GM23338 (cell line): ENCODE data around the gene MICALL2. TPM values are rescaled to one million over a fixed set of nuclear protein-coding genes. Genes with fewer than 3 reads are reported as not detected.

Source experiments
- ATAC-seq: fragments of 200-7000 bp; cut with Tn5 transposase; 3 replicates; pipeline ENCODE4 v1.9.1; 2020
- DNase-seq: peaks from one replicate; pipeline ENCODE4 v3.0.0-alpha.2; 2015; ENCODE audit warnings: low spot score
- H2AFZ ChIP-seq: fragments of 200-600 bp; sonication (generic); 2 replicates; pipeline ENCODE4 v1.8.0; 2016; ENCODE audit warnings: antibody characterized with exemption, mild to moderate bottlenecking, moderate library complexity
- H3F3A ChIP-seq: fragments of 200-600 bp; sonication (generic); replicated peaks from 2 replicates; pipeline ENCODE4 v1.8.0; 2017; ENCODE audit warnings: antibody characterized with exemption, mixed run types, low read depth
- H3K27ac ChIP-seq: fragments of 200-600 bp; sonication (generic); 2 replicates; pipeline ENCODE4 v1.6.1; 2016; ENCODE audit warnings: low read depth
- H3K27me3 ChIP-seq: fragments of 200-600 bp; sonication (generic); 2 replicates; pipeline ENCODE4 v1.8.0; 2016; ENCODE audit warnings: mild to moderate bottlenecking, mixed run types, moderate library complexity; ENCODE audit not compliant: insufficient read depth
- H3K36me3 ChIP-seq: fragments of 200-600 bp; sonication (generic); 2 replicates; pipeline ENCODE4 v1.8.0; 2016; ENCODE audit warnings: mild to moderate bottlenecking; ENCODE audit not compliant: insufficient read depth
- H3K4me1 ChIP-seq: fragments of 200-600 bp; sonication (generic); 2 replicates; pipeline ENCODE4 v1.8.0; 2016; ENCODE audit warnings: mild to moderate bottlenecking, moderate library complexity; ENCODE audit not compliant: insufficient read depth
- H3K4me2 ChIP-seq: fragments of 200-600 bp; sonication (generic); 2 replicates; pipeline ENCODE4 v1.7.1; 2017; ENCODE audit warnings: mixed run types
- H3K4me3 ChIP-seq: fragments of 200-600 bp; sonication (generic); 2 replicates; pipeline ENCODE4 v1.6.1; 2016; ENCODE audit warnings: mixed run types
- H3K79me2 ChIP-seq: fragments of 200-600 bp; sonication (generic); replicated peaks from 2 replicates; pipeline ENCODE4 v1.8.0; 2017; ENCODE audit warnings: mild to moderate bottlenecking; ENCODE audit not compliant: insufficient read depth
- H3K9me2 ChIP-seq: fragments of 200-600 bp; sonication (generic); 2 replicates; pipeline ENCODE4 v1.8.0; 2017; ENCODE audit not compliant: insufficient read depth
- H4K20me1 ChIP-seq: fragments of 200-600 bp; sonication (generic); replicated peaks from 2 replicates; pipeline ENCODE4 v1.8.0; 2017; ENCODE audit warnings: mild to moderate bottlenecking; ENCODE audit not compliant: insufficient read depth
- H3K27ac Mint-ChIP-seq: 2 replicates; pipeline ENCODE4 v1.8.0; 2020; ENCODE audit warnings: inconsistent platforms, mild to moderate bottlenecking, moderate library complexity, mixed read lengths
- H3K27me3 Mint-ChIP-seq: 3 replicates; pipeline ENCODE4 v1.8.0; 2022; ENCODE audit warnings: low read depth, mild to moderate bottlenecking, moderate library complexity, mixed read lengths, inconsistent platforms; ENCODE audit not compliant: insufficient read depth, poor library complexity
- H3K36me3 Mint-ChIP-seq: 3 replicates; pipeline ENCODE4 v1.8.0; 2021; ENCODE audit warnings: low read depth, mild to moderate bottlenecking, inconsistent platforms, moderate library complexity, mixed read lengths
- H3K4me1 Mint-ChIP-seq: 3 replicates; pipeline ENCODE4 v1.8.0; 2020; ENCODE audit warnings: mild to moderate bottlenecking, inconsistent platforms, mixed read lengths
- H3K4me3 Mint-ChIP-seq: 3 replicates; pipeline ENCODE4 v1.8.0; 2021; ENCODE audit warnings: moderate library complexity, mild to moderate bottlenecking, inconsistent platforms, mixed read lengths
- H3K9me3 Mint-ChIP-seq: 3 replicates; pipeline ENCODE4 v1.8.0; 2020; ENCODE audit warnings: moderate library complexity, mild to moderate bottlenecking, inconsistent platforms, mixed read lengths
- CREB1 ChIP-seq: fragments of 250-450 bp; sonication (Bioruptor Pico); IDR thresholded peaks from 2 replicates; pipeline ENCODE4 v1.5.0; 2020; ENCODE audit warnings: low read depth, mild to moderate bottlenecking, moderate library complexity
- EZH2 ChIP-seq: fragments of 200-600 bp; sonication (generic); IDR thresholded peaks from one replicate; pipeline ENCODE4 v1.8.0; 2017; ENCODE audit warnings: antibody characterized with exemption, mild to moderate bottlenecking, low read depth; ENCODE audit not compliant: unreplicated experiment
- JUNB ChIP-seq: IDR thresholded peaks from one replicate; pipeline ENCODE4 v1.6.1; 2016; ENCODE audit warnings: antibody characterized with exemption; ENCODE audit not compliant: unreplicated experiment
- NANOG ChIP-seq: IDR thresholded peaks from 2 replicates; pipeline ENCODE4 v1.6.1; 2016; ENCODE audit warnings: antibody characterized with exemption, borderline replicate concordance
- POLR2AphosphoS5 ChIP-seq: IDR thresholded peaks from 2 replicates; pipeline ENCODE4 v1.6.1; 2016; ENCODE audit warnings: antibody characterized with exemption, low read depth
- STAT1 ChIP-seq: IDR thresholded peaks from one replicate; pipeline ENCODE4 v1.6.1; 2016; ENCODE audit warnings: antibody characterized with exemption; ENCODE audit not compliant: unreplicated experiment
- ZNF114 ChIP-seq: fragments of 250-450 bp; sonication (Bioruptor Pico); IDR thresholded peaks from 2 replicates; pipeline ENCODE4 v1.5.0; 2020; ENCODE audit warnings: mild to moderate bottlenecking, moderate library complexity
- ZNF331 ChIP-seq: fragments of 250-450 bp; sonication (Bioruptor Pico); IDR thresholded peaks from 2 replicates; pipeline ENCODE4 v1.5.0; 2020; ENCODE audit warnings: low read depth, mild to moderate bottlenecking, moderate library complexity
- polyA plus RNA-seq: library from polyadenylated mRNA; unstranded; fragments of >200 nt; fragmentation: Nextera tagmentation; extraction: Ambion mirVana; gene quantifications from 2 replicates; pipeline ENCODE4 v1.2.1, GENCODE V29; 2016
- total RNA-seq: library from RNA; depleted of rRNA; stranded (reverse); fragments of >200 nt; shearing (Covaris generic); gene quantifications from 2 replicates; pipeline ENCODE4 v1.2.3, GENCODE V29; 2014
- TF ChIP-seq, protein P1 (sequence below): IDR thresholded peaks from 2 replicates; pipeline ENCODE4 v1.6.1; 2016; ENCODE audit warnings: antibody characterized with exemption
- TF ChIP-seq, protein P2 (sequence below): IDR thresholded peaks from one replicate; pipeline ENCODE4 v1.6.1; 2018; ENCODE audit warnings: antibody characterized with exemption; ENCODE audit not compliant: unreplicated experiment
- TF ChIP-seq, protein P3 (sequence below): fragments of 250-450 bp; sonication (Bioruptor Pico); IDR thresholded peaks from 2 replicates; pipeline ENCODE4 v1.5.0; 2020; ENCODE audit warnings: mild to moderate bottlenecking, moderate library complexity

Gene MICALL2
- total and polyA plus RNA-seq, 2 experiments from 2014 or later, result 7.0 to 13.0 TPM

DNA sequence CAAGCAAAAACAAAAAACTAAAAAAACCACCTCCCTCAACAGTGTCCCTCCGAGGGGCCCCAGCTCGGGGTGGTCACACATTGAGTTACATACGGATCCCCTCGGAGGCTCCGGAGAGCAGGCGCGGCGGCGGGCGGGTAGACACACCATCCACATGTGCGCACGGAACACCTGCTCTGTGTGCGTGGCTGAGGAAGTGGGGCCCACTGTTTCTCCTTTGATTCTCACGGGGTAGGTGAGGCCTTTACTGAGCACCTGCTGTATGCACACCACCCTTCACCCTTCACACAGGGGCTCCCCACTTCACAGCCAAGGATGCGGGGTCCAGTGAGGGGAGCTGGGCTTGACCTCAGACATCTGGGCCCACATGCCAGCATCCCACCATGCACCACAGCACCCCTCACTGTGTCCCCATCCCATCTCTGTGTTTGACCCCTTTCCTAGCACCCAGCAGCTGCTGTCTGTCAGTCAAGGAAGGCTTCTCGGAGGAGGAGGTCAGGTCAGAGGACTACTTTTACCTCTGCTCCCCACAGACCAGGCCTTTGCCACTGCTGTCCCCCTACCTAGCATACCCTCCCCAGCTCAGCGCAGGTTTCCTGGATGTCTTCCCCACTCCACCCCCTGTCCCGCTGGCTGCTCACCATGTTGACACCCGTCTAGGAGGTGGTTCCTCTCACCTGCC lies 71.1 kb downstream of the MICALL2 start:
- H3K27ac ChIP-seq, result no peak overlapping the region
- Mint-ChIP-seq H3K36me3 (no peaks in the 10 kb centered on the region), H3K9me3 (peaks cover 9% of the 10 kb centered on the region; the same call in 1 of the 3 replicates), H3K27me3 (peaks cover 12% of the 10 kb centered on the region), H3K4me3 (no peak overlapping the region), H3K27ac (no peak overlapping the region), H3K4me1 (no peaks in the 10 kb centered on the region; the same call in 2 of the 3 replicates)
- H3K4me3 ChIP-seq, result no peak overlapping the region
- TF ChIP-seq, protein P1, sequence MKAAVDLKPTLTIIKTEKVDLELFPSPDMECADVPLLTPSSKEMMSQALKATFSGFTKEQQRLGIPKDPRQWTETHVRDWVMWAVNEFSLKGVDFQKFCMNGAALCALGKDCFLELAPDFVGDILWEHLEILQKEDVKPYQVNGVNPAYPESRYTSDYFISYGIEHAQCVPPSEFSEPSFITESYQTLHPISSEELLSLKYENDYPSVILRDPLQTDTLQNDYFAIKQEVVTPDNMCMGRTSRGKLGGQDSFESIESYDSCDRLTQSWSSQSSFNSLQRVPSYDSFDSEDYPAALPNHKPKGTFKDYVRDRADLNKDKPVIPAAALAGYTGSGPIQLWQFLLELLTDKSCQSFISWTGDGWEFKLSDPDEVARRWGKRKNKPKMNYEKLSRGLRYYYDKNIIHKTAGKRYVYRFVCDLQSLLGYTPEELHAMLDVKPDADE, result no peak
- H3K36me3 ChIP-seq, result no peaks in the 10 kb centered on the region
- no peak overlapping the region for H3K4me2 ChIP-seq
- ATAC-seq, result no peak
- H2AFZ ChIP-seq, result no peak overlapping the region
- no peaks in the 10 kb centered on the region for H4K20me1 ChIP-seq
- no peaks in the 10 kb centered on the region for H3K4me1 ChIP-seq
- H3K79me2 ChIP-seq, result no peaks in the 10 kb centered on the region
- H3F3A ChIP-seq, result no peaks in the 10 kb centered on the region
- H3K9me2 ChIP-seq, result no peaks in the 10 kb centered on the region
- DNase-seq, result no peak
- no peaks in the 10 kb centered on the region for H3K27me3 ChIP-seq

DNA sequence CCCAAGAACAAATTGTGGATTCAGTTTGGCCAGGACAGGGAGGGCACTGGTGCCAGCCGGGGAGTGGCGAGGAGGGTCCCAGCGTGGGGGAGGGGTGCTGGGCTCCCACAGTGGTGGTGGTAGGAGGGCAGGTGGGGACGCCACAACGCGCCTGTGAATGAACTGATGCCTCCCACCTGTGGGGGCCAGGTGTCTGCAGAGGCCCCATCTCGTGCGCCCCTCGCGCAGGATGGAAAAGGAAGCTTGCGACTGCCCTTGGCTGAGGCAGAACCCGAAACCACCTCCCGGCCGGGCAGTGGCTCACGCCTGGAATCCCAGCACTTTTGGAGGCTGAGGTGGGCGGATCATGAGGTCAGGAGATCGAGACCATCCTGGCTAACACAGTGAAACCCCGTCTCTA lies 72.0 kb downstream of the MICALL2 start:
- Histone ChIP-seq H4K20me1 (no peaks in the 10 kb centered on the region), H3K79me2 (no peaks in the 10 kb centered on the region), H3K27ac (no peak overlapping the region), H3K4me1 (no peaks in the 10 kb centered on the region), H3K4me3 (no peak overlapping the region), H3K4me2 (no peak overlapping the region), H3K36me3 (no peaks in the 10 kb centered on the region), H3K27me3 (no peaks in the 10 kb centered on the region), H2AFZ (no peak overlapping the region), H3K9me2 (no peaks in the 10 kb centered on the region), H3F3A (no peaks in the 10 kb centered on the region)
- H3K4me1 Mint-ChIP-seq, result no peaks in the 10 kb centered on the region; the same call in 2 of the 3 replicates
- ATAC-seq, result no peak
- H3K27ac Mint-ChIP-seq, result no peak overlapping the region
- no peak for DNase-seq
- peaks cover 9% of the 10 kb centered on the region; the same call in 1 of the 3 replicates for H3K9me3 Mint-ChIP-seq
- H3K36me3 Mint-ChIP-seq, result no peaks in the 10 kb centered on the region
- H3K27me3 Mint-ChIP-seq, result peaks cover 12% of the 10 kb centered on the region
- no peak overlapping the region for H3K4me3 Mint-ChIP-seq
- TF ChIP-seq STAT1 (no peak), JUNB (no peak), ZNF331 (CRISPR knock-in tag) (no peak), EZH2 (no peak), CREB1 (CRISPR knock-in tag) (no peak), NANOG (no peak), POLR2AphosphoS5 (no peak), ZNF114 (CRISPR knock-in tag) (no peak)
- TF ChIP-seq, protein P2, sequence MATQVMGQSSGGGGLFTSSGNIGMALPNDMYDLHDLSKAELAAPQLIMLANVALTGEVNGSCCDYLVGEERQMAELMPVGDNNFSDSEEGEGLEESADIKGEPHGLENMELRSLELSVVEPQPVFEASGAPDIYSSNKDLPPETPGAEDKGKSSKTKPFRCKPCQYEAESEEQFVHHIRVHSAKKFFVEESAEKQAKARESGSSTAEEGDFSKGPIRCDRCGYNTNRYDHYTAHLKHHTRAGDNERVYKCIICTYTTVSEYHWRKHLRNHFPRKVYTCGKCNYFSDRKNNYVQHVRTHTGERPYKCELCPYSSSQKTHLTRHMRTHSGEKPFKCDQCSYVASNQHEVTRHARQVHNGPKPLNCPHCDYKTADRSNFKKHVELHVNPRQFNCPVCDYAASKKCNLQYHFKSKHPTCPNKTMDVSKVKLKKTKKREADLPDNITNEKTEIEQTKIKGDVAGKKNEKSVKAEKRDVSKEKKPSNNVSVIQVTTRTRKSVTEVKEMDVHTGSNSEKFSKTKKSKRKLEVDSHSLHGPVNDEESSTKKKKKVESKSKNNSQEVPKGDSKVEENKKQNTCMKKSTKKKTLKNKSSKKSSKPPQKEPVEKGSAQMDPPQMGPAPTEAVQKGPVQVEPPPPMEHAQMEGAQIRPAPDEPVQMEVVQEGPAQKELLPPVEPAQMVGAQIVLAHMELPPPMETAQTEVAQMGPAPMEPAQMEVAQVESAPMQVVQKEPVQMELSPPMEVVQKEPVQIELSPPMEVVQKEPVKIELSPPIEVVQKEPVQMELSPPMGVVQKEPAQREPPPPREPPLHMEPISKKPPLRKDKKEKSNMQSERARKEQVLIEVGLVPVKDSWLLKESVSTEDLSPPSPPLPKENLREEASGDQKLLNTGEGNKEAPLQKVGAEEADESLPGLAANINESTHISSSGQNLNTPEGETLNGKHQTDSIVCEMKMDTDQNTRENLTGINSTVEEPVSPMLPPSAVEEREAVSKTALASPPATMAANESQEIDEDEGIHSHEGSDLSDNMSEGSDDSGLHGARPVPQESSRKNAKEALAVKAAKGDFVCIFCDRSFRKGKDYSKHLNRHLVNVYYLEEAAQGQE, result no peak
- TF ChIP-seq, protein P3, sequence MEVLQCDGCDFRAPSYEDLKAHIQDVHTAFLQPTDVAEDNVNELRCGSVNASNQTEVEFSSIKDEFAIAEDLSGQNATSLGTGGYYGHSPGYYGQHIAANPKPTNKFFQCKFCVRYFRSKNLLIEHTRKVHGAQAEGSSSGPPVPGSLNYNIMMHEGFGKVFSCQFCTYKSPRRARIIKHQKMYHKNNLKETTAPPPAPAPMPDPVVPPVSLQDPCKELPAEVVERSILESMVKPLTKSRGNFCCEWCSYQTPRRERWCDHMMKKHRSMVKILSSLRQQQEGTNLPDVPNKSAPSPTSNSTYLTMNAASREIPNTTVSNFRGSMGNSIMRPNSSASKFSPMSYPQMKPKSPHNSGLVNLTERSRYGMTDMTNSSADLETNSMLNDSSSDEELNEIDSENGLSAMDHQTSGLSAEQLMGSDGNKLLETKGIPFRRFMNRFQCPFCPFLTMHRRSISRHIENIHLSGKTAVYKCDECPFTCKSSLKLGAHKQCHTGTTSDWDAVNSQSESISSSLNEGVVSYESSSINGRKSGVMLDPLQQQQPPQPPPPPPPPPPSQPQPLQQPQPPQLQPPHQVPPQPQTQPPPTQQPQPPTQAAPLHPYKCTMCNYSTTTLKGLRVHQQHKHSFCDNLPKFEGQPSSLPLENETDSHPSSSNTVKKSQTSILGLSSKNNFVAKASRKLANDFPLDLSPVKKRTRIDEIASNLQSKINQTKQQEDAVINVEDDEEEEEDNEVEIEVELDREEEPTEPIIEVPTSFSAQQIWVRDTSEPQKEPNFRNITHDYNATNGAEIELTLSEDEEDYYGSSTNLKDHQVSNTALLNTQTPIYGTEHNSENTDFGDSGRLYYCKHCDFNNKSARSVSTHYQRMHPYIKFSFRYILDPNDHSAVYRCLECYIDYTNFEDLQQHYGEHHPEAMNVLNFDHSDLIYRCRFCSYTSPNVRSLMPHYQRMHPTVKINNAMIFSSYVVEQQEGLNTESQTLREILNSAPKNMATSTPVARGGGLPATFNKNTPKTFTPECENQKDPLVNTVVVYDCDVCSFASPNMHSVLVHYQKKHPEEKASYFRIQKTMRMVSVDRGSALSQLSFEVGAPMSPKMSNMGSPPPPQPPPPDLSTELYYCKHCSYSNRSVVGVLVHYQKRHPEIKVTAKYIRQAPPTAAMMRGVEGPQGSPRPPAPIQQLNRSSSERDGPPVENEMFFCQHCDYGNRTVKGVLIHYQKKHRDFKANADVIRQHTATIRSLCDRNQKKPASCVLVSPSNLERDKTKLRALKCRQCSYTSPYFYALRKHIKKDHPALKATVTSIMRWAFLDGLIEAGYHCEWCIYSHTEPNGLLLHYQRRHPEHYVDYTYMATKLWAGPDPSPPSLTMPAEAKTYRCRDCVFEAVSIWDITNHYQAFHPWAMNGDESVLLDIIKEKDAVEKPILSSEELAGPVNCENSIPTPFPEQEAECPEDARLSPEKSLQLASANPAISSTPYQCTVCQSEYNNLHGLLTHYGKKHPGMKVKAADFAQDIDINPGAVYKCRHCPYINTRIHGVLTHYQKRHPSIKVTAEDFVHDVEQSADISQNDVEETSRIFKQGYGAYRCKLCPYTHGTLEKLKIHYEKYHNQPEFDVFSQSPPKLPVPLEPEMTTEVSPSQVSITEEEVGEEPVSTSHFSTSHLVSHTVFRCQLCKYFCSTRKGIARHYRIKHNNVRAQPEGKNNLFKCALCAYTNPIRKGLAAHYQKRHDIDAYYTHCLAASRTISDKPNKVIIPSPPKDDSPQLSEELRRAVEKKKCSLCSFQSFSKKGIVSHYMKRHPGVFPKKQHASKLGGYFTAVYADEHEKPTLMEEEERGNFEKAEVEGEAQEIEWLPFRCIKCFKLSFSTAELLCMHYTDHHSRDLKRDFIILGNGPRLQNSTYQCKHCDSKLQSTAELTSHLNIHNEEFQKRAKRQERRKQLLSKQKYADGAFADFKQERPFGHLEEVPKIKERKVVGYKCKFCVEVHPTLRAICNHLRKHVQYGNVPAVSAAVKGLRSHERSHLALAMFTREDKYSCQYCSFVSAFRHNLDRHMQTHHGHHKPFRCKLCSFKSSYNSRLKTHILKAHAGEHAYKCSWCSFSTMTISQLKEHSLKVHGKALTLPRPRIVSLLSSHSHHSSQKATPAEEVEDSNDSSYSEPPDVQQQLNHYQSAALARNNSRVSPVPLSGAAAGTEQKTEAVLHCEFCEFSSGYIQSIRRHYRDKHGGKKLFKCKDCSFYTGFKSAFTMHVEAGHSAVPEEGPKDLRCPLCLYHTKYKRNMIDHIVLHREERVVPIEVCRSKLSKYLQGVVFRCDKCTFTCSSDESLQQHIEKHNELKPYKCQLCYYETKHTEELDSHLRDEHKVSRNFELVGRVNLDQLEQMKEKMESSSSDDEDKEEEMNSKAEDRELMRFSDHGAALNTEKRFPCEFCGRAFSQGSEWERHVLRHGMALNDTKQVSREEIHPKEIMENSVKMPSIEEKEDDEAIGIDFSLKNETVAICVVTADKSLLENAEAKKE (CRISPR knock-in tag), result no peak
